B cell (primary cell): ENCODE data around the gene MBNL2.

ENCODE experiments used
- EZH2 ChIP-seq: IDR thresholded peaks from 2 replicates; pipeline ENCODE4 v1.6.1; 2012; ENCODE audit warnings: borderline replicate concordance, low read depth, mild to moderate bottlenecking, moderate library complexity, low read length; ENCODE audit not compliant: insufficient read depth, poor library complexity, severe bottlenecking
- TF ChIP-seq, protein P1 (sequence below): fragments of 200-600 bp; IDR thresholded peaks from one replicate; pipeline ENCODE4 v1.8.0; 2022; ENCODE audit warnings: antibody characterized with exemption, mild to moderate bottlenecking

DNA sequence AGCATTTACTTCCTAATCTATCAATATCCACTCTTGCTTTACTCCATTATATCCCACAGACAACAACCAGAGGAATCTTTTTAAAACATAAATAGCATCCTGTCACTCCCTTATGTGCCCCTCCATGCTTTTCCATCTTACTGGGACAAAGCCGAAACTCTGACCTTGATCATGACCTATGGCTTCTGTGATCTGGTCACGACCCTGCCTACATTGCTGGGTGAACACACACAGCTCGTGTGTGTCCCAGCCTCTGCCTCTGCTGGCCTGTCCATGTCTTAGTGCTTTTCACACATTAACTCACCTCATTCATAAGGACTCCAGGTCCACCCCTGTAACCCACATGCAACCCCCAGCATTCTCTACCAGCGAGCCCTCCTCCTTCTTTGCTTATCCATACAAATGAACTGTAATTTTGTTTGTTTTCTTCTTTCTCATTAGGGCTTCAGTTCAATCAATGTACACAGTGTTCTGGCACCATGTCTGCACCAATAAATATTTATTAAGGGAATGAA, 115.9 kb downstream of the MBNL2 start:
- TF ChIP-seq, protein P1, sequence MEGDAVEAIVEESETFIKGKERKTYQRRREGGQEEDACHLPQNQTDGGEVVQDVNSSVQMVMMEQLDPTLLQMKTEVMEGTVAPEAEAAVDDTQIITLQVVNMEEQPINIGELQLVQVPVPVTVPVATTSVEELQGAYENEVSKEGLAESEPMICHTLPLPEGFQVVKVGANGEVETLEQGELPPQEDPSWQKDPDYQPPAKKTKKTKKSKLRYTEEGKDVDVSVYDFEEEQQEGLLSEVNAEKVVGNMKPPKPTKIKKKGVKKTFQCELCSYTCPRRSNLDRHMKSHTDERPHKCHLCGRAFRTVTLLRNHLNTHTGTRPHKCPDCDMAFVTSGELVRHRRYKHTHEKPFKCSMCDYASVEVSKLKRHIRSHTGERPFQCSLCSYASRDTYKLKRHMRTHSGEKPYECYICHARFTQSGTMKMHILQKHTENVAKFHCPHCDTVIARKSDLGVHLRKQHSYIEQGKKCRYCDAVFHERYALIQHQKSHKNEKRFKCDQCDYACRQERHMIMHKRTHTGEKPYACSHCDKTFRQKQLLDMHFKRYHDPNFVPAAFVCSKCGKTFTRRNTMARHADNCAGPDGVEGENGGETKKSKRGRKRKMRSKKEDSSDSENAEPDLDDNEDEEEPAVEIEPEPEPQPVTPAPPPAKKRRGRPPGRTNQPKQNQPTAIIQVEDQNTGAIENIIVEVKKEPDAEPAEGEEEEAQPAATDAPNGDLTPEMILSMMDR, result no peak
- TF ChIP-seq EZH2, result no peak
